ENCODE results near the gene ULK3.

DNA sequence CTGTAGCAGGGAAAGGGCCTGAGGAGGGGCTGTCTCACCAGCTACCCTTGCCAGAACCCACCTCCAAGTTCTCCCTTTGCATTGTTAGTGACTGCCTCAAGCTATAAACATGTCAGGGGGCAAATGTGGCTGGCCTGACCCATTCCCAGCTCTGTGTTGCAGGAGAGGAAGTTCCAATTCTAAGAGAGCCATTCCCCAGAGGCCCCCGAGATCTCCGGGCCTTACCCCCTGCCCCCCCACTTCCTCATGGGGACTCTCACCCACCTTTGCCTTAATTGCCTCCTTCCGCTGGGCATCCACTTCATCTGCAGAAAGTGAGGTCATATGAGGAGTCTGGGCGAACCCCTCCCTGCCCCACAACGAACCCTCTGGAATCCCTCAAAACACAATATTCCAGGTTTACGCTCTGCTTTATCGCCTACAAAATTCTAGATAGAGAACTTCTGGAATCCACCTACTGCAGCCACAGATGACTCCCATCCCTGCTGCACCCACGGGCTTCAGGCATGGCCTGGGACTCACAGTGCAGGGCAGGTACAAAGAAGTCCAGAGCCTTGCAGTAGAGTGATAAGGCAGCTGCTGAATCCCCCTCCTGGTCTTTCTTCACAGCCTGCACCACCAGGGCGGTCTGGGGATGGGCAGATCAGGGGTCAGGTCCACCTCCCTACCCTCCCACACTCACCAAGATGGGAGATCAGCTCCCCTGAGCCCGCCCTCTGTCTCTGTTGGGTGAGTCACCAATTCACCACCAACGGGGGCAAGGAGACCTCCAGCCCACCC lies 4.0 kb downstream of the ULK3 start:
- no peak for TF ChIP-seq POLR2A (IDR thresholded peaks at IDR 0.05)
- TF ChIP-seq, protein P1, sequence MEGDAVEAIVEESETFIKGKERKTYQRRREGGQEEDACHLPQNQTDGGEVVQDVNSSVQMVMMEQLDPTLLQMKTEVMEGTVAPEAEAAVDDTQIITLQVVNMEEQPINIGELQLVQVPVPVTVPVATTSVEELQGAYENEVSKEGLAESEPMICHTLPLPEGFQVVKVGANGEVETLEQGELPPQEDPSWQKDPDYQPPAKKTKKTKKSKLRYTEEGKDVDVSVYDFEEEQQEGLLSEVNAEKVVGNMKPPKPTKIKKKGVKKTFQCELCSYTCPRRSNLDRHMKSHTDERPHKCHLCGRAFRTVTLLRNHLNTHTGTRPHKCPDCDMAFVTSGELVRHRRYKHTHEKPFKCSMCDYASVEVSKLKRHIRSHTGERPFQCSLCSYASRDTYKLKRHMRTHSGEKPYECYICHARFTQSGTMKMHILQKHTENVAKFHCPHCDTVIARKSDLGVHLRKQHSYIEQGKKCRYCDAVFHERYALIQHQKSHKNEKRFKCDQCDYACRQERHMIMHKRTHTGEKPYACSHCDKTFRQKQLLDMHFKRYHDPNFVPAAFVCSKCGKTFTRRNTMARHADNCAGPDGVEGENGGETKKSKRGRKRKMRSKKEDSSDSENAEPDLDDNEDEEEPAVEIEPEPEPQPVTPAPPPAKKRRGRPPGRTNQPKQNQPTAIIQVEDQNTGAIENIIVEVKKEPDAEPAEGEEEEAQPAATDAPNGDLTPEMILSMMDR (IDR thresholded peaks at IDR 0.05 in 8 of 11, conservative IDR thresholded peaks at IDR 0.05 in 3 of 11): no peak

Measured in spleen (tissue), 7 donors.